OCI-LY7 (cell line): ENCODE data around the gene WNT4. TPM values are rescaled to one million over a fixed set of nuclear protein-coding genes. Genes with fewer than 3 reads are reported as not detected.

ENCODE experiments used
- BruUV-seq: library from RNA; stranded (reverse); fragments of 400-500 nt; replicated peaks from 2 replicates; lab custom pipeline; 2021; lab: Mats Ljungman, UMichigan
- CTCF ChIA-PET: fragments of 300-600 bp; sonication (Branson Sonifier 250); formaldehyde crosslinking; loops from one replicate; lab custom pipeline; 2022; ENCODE audit warnings: antibody characterized with exemption; ENCODE audit not compliant: unreplicated experiment; lab: Charles Lee
- POLR2A ChIA-PET: fragments of 300-600 bp; sonication (Branson Sonifier 250); formaldehyde crosslinking; loops from one replicate; lab custom pipeline; 2022; ENCODE audit warnings: antibody characterized with exemption; lab: Charles Lee
- DNase-seq: peaks from one replicate; pipeline ENCODE4 v3.0.0-alpha.2; 2015; ENCODE audit warnings: low spot score
- H2AFZ ChIP-seq: fragments of 200-600 bp; sonication (generic), shearing (Covaris generic); 2 replicates; pipeline ENCODE4 v1.6.1; 2014; ENCODE audit warnings: mild to moderate bottlenecking, antibody characterized with exemption, low read length, moderate library complexity
- H3K27ac ChIP-seq: fragments of 200-600 bp; sonication (generic); 2 replicates; pipeline ENCODE4 v1.5.1; 2014; ENCODE audit warnings: mixed run types, low read depth, mild to moderate bottlenecking, moderate library complexity, low read length, inconsistent platforms; ENCODE audit not compliant: poor library complexity, severe bottlenecking
- H3K36me3 ChIP-seq: fragments of 200-600 bp; sonication (generic); 2 replicates; pipeline ENCODE4 v1.6.1; 2014; ENCODE audit warnings: mild to moderate bottlenecking, antibody characterized with exemption, low read length, moderate library complexity, mixed read lengths; ENCODE audit not compliant: insufficient read depth
- H3K4me1 ChIP-seq: fragments of 200-600 bp; sonication (generic); 2 replicates; pipeline ENCODE4 v1.5.1; 2014; ENCODE audit warnings: mild to moderate bottlenecking, low read length; ENCODE audit not compliant: insufficient read depth, poor library complexity, severe bottlenecking
- H3K4me2 ChIP-seq: fragments of 200-600 bp; sonication (generic); 2 replicates; pipeline ENCODE4 v1.6.1; 2014; ENCODE audit warnings: mild to moderate bottlenecking, low read length
- H3K4me3 ChIP-seq: fragments of 200-600 bp; sonication (generic); 2 replicates; pipeline ENCODE4 v1.5.1; 2014; ENCODE audit warnings: mild to moderate bottlenecking, low read depth, low read length; ENCODE audit not compliant: poor library complexity, severe bottlenecking
- H3K79me2 ChIP-seq: fragments of 200-600 bp; sonication (generic); 2 replicates; pipeline ENCODE4 v1.6.1; 2016; ENCODE audit warnings: low read depth, mild to moderate bottlenecking, low read length, moderate library complexity, mixed read lengths; ENCODE audit not compliant: insufficient read depth
- H3K9me2 ChIP-seq: fragments of 200-600 bp; sonication (generic); 2 replicates; pipeline ENCODE4 v1.6.1; 2016; ENCODE audit warnings: mild to moderate bottlenecking, low read length, mixed read lengths; ENCODE audit not compliant: insufficient read depth
- H3K9me3 ChIP-seq: fragments of 200-600 bp; sonication (generic); 2 replicates; pipeline ENCODE4 v1.6.1; 2014; ENCODE audit warnings: mild to moderate bottlenecking, mixed run types, low read length, mixed read lengths
- H4K20me1 ChIP-seq: fragments of 200-600 bp; sonication (generic); 2 replicates; pipeline ENCODE4 v1.6.1; 2014; ENCODE audit warnings: mild to moderate bottlenecking, antibody characterized with exemption, low read length, moderate library complexity, mixed read lengths; ENCODE audit not compliant: insufficient read depth
- EZH2phosphoT487 ChIP-seq: fragments of 200-600 bp; sonication (generic); IDR thresholded peaks from 2 replicates; pipeline ENCODE4 v1.6.1; 2018; ENCODE audit warnings: low read depth, borderline replicate concordance, mild to moderate bottlenecking, mixed run types, antibody characterized with exemption, low read length, moderate library complexity, mixed read lengths
- intact Hi-C: fragments of 100-400 bp; cut with micrococcal nuclease; formaldehyde crosslinking; loops from one replicate; pipeline ENCODE4 v1.10.0; 2022; ENCODE audit not compliant: unreplicated experiment
- total RNA-seq, 2 experiments: library from RNA; depleted of rRNA in 1 of 2; stranded (reverse); fragments of >200 nt in 1 of 2; shearing (Covaris generic) in 1 of 2; gene quantifications; 2 replicates each; pipeline ENCODE4 v1.2.3, GENCODE V29; 2014 to 2022
- TF ChIP-seq, protein P1 (sequence below): fragments of 200-600 bp; sonication (generic); conservative IDR thresholded peaks from 2 replicates; pipeline ENCODE4 v1.5.1; 2014; ENCODE audit warnings: mild to moderate bottlenecking, antibody characterized with exemption, low read length, moderate library complexity, mixed read lengths

WNT4 gene
- total RNA-seq, 2 experiments from 2014 or later = not detected

DNA sequence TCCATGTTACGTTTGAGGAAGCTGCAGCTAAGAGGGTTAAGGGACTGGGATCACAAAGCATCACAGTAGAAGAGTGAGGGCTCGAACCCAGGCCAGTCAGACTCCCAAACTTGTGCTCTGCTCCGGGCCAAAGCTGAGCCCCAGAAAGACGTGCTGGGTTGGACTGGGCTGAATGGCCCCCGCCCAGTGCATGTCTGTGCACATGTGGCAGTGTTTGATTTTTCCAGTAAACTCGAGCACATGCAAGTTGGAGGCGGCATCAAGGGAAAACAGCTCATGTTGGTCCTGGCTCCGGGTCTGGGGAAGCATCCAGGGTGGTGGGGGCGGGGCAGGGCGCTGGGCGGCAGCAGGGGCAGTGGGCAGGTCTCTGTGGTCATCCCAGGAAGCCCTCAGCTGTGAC, 39.8 kb upstream of the WNT4 start:
- ChIA-PET CTCF (no interaction called here), POLR2A (no interaction called here)
- Histone ChIP-seq H4K20me1 (no peaks in the 10 kb centered on the region), H2AFZ (no peak overlapping the region), H3K4me3 (no peak overlapping the region), H3K9me2 (no peaks in the 10 kb centered on the region), H3K27ac (no peak overlapping the region), H3K36me3 (no peaks in the 10 kb centered on the region), H3K4me1 (no peaks in the 10 kb centered on the region), H3K4me2 (no peak overlapping the region), H3K79me2 (no peaks in the 10 kb centered on the region), H3K9me3 (no peaks in the 10 kb centered on the region)
- TF ChIP-seq, protein P1, sequence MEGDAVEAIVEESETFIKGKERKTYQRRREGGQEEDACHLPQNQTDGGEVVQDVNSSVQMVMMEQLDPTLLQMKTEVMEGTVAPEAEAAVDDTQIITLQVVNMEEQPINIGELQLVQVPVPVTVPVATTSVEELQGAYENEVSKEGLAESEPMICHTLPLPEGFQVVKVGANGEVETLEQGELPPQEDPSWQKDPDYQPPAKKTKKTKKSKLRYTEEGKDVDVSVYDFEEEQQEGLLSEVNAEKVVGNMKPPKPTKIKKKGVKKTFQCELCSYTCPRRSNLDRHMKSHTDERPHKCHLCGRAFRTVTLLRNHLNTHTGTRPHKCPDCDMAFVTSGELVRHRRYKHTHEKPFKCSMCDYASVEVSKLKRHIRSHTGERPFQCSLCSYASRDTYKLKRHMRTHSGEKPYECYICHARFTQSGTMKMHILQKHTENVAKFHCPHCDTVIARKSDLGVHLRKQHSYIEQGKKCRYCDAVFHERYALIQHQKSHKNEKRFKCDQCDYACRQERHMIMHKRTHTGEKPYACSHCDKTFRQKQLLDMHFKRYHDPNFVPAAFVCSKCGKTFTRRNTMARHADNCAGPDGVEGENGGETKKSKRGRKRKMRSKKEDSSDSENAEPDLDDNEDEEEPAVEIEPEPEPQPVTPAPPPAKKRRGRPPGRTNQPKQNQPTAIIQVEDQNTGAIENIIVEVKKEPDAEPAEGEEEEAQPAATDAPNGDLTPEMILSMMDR = no peak
- no peak for TF ChIP-seq EZH2phosphoT487
- no peak for DNase-seq
- intact Hi-C loops = no loop called here
- BruUV-seq = no TSS peak

DNA sequence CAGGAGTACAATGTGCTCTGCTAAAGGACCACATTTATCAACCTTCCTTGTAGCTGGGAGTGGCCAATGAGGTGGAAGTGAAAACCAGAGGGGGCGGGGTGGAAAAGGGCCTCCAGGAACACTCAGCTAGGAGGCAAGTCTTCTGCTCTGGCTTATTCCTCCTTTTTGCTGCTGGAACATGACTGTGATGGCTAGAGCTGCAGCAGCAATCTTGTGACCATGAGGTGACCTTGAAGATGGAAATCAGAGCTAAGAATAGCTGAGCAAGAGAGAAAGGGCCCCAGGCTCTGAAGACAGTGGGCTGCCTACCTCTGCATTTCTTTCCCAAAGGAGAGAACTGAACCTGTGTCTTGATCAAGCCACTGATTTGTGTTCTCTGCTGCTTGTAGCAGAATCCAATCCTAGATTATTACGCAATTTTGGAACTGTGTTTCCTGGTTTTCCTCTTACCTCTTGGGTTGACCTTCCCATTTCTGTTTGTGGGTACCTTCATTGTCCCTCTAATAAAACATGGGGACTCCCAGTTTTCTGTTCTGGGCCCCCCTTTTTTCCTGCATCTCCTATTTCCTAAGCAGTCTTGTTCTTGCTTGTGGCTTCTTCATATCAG, 36.4 kb upstream of the WNT4 start:
- POLR2A ChIA-PET = no interaction called here
- DNase-seq = no peak
- TF ChIP-seq EZH2phosphoT487 = no peak
- TF ChIP-seq, protein P1 = no peak
- no peaks in the 10 kb centered on the region for H3K9me2 ChIP-seq
- no TSS peak for BruUV-seq
- no peak overlapping the region for H3K27ac ChIP-seq
- H3K79me2 ChIP-seq = no peaks in the 10 kb centered on the region
- no peaks in the 10 kb centered on the region for H3K4me1 ChIP-seq
- no peaks in the 10 kb centered on the region for H4K20me1 ChIP-seq
- H2AFZ ChIP-seq = no peak overlapping the region
- CTCF ChIA-PET = no interaction called here
- intact Hi-C loops = no loop called here
- no peak overlapping the region for H3K4me2 ChIP-seq
- H3K36me3 ChIP-seq = no peaks in the 10 kb centered on the region
- no peaks in the 10 kb centered on the region for H3K9me3 ChIP-seq
- H3K4me3 ChIP-seq = no peak overlapping the region

DNA sequence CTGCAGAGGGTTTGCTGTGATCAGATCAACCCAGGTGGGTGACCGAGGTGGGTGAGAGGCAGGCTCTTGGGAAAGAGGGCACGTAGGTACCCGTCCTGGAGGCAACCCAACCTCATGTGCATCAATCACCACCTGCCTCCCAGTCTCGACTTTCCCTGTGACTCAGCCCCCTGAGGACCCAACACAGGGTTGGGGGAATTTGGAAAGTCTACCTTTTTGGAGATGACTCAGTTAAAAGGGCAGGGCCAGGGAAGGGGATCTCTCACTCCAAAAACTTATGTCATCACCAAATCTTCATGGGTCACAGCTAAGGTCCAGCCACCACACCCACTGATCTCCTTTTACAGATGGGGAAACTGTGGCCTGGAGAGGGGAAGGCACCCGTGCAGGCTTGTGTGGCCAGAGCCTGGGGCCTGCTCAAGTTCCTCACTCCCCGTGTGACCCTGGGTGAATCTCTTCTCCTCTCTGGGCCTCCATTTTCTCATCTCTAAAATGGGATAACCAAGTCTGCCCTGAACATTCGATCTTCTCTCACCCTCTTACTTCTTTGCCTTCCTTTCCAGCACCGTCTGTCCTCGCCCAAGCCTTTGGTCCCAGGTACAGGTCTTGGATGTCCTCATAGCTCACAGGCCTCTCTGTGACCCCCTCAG, 34.6 kb upstream of the WNT4 start:
- no TSS peak for BruUV-seq
- Histone ChIP-seq H3K36me3 (no peaks in the 10 kb centered on the region), H3K9me3 (no peaks in the 10 kb centered on the region), H3K4me1 (no peaks in the 10 kb centered on the region), H4K20me1 (no peaks in the 10 kb centered on the region), H3K4me3 (no peak overlapping the region), H3K79me2 (no peaks in the 10 kb centered on the region), H3K4me2 (no peak overlapping the region), H2AFZ (no peak overlapping the region), H3K27ac (no peak overlapping the region), H3K9me2 (no peaks in the 10 kb centered on the region)
- ChIA-PET CTCF (no interaction called here), POLR2A (no interaction called here)
- no peak for TF ChIP-seq EZH2phosphoT487
- TF ChIP-seq, protein P1 = no peak
- DNase-seq = no peak
- intact Hi-C loops = no loop called here
